ENCODE results near the gene LUC7L2.
"Not testable (repeated sequence)": the region's sequence is repeated elsewhere in the genome, so short reads cannot be mapped to it uniquely, and the experiment has no call there.

LUC7L2 gene

DNA sequence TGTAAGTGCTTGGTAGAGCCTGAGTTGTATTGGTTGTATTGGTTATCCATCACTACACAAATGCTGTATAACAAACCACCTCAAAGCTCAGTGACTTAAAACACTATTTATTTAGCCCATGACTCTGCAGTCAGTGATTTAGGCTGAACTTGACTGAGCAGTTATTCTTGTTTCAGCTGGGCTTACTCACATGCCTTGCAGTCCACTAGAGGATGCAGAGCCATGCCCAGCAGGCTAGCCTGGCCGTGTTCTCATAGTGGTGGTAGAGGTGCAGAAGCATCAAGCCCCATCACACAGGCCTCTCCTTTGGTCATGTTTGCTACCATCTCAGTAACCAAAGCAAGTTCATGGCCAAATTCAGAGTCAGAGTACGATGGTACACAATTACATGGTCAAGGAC is 43.9 kb downstream of the LUC7L2 start:
- DNase-seq: no peak

DNA sequence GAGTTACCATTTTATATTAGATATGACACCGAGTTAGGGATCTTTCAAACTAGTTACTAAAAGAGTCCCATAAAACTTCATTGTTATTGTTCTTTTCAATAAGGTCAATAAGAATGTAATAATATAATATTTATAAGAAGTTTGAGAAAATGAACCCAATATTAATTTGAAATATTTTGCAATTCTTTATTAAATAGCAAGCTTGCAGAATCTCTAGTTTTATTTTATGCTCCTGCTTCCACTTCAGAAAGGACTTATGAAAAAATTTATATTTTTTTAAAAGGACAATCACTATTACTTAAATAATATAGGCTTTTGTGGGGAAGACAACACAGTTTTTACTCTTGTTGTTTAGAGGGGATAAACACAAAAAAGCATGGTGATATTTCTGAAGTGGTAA is 47.9 kb downstream of the LUC7L2 start:
- no peak for DNase-seq

DNA sequence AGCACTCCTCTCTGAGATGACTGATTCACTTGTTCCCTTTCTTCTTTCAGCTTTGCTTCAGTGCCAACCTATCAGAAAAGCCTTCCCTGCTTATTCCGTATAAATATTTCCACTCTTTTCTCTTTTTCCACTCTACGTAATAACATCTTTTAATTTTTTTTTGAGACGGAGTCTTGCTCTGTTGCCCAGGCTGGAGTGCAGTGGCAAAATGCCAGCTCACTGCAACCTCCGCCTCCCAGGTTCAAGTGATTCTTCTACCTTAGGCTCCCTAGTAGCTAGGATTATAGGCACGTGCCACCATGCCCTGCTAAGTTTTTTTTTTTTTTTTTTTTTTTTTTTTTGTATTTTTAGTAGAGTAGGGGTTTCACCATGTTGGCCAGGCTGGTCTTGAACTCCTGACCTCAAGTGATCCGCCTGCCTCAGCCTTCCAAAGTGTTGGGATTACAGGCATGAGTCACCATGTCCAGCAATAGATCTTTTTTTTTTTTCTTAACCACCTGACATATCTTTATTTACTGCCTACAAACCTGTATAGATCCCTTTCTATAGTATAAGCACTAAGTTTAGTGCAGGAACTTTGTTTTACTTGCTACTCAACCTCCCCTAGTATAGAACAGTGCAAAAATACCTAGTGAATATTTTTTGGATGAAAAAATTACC is 55.2 kb downstream of the LUC7L2 start:
- DNase-seq: not testable (repeated sequence)

DNA sequence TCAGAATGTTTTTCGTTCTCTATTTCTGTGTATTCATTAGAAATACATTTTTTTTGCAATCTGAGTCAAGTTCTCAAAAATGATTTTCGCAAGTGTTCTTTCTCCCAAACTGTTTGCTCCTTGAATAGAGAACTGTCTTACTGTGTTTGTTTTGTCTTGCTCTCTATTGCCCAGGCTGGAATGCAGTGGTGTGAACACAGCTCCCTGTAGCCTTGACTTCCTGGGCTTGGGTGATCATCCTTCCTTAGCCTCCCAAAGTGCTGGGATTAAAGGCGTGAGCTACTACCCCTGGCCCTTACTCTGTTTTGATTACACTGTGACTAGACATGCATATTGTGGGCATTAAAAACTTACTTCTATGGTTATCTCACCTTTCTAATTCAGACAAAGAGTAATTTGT is 56.7 kb downstream of the LUC7L2 start:
- DNase-seq: no peak

DNA sequence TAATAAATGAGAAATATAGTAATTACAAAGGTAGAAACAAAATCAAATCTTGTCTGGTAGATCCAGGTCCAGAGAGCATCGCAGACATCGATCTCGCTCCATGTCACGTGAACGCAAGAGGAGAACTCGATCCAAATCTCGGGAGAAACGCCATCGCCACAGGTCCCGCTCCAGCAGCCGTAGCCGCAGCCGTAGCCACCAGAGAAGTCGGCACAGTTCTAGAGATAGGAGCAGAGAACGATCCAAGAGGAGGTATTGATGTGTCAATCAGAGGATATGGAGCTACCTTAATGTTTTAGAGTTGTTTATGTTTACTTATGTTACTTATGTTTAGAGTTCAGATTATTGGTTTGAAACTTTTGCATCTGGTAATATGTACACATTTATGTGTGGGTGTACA is 57.8 kb downstream of the LUC7L2 start:
- DNase-seq: no peak

DNA sequence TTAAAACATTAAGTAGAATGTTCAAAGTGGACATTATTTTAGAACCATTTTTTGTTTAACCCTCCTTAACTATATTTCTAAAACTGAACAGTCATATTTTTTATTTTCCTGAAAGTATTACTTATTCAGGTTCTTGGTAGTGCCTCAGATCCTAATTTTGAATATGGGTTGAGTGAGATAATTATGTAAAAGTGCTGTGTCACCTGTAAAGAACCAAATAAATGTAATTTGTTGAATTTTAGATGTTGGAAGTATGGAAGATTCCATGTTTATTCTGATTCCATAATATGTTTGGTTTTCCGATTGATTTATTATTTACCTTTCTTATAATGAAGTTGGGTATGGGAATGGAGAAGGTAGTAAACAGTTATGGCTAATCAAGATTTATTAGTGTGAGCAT is 61.4 kb downstream of the LUC7L2 start:
- no peak for DNase-seq

DNA sequence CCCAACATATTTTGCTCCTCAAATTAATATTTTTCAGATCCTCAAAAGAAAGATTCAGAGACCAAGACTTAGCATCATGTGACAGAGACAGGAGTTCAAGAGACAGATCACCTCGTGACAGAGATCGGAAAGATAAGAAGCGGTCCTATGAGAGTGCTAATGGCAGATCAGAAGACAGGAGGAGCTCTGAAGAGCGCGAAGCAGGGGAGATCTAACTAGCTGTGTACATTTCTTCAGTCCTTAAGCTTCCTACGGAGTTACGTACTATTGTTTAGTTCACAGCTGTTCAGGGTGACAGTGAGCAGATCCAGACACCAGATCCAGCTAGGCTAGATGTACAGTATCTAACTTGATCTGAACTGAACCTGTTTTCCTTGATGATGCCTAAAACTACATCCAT is 62.4 kb downstream of the LUC7L2 start:
- no peak for DNase-seq

DNA sequence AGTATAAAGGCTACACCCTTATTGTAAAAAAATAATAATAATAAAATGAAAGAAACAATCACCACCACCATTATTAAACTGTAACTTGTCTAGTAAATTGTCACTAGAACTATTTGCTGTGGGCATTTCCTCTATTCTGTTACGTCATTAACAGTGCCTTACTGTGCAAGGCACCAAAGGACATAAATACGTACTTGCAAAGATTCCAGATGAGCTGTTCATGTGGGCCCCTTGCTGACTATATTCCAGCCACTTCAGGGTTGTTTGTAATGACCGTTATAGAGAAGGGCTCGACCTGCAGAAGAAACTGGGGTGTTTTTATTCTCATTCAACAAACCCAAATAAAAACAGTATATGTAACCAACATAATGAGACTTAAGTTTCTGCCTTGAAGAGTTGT is 63.4 kb downstream of the LUC7L2 start:
- DNase-seq: no peak

DNA sequence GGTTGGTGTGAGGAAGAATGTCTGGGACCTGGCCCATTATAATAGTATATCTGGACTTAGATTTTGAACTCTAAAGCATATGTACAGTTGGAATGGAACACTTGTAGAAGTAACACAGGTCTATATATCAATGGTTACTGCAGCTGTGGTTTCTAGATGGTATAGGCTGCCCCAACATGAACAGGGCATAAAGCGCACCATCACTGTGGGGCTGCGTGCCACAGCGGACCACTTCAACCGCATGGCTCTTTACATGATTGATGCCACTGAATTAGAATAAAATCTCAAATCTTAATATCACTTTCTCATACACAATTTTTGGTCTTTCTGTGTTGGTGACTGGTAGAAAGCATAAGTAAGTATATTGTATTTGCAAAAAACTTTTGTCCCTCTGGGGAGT is 64.3 kb downstream of the LUC7L2 start:
- DNase-seq: no peak

DNA sequence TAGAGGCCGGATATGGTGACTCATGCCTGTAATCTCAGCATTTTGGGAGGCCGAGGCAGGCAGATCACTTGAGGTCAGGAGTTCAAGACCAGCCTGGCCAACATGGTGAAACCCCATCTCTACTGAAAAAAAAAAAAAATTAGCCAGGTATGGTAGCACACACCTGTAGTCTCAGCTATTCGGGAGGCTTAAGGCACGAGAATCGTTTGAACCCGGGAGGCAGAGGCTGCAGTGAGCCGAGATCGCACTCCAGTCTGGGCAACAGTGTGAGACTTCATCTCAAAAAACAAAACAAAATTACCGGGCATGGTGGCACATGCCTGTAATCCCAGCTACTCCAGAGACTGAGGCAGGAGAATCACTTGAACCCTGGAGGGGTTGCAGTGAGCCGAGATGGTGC is 66.0 kb downstream of the LUC7L2 start:
- not testable (repeated sequence) for DNase-seq

DNA sequence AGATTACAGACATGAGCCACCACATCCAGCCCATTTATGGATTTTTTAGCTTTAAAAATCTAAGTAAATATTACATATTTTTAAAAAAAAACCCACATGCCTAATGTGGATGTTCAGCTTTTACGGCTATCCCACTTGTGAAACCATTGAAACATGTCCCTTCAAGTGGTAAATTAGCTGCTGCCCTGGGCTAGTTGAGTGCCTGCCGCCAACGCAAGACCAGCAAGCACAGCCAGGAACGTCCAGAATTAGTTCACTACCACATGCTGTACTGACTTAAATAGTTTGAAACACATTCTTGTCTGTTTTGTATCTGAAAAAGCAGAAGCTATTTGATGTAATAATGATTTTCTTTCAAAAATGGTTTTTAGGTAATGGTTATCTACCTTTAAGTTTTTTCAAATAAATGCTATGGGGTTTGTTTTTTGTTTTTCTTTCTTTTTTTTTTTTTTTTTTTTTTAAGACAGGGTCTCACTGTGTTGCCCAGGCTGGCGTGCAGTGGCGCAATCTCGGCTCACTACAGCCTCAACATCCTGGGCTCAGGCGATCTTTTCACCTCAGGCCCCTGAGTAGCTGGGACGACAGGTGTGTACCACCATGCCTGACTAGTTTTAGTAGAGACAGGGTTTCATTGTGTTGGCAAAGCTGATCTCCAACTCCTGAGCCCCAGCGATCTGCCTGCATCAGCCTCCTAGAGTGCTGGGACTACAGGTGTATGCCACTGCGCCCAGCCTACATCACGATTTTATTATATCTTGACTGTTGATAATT is 66.7 kb downstream of the LUC7L2 start:
- no peak for DNase-seq

DNA sequence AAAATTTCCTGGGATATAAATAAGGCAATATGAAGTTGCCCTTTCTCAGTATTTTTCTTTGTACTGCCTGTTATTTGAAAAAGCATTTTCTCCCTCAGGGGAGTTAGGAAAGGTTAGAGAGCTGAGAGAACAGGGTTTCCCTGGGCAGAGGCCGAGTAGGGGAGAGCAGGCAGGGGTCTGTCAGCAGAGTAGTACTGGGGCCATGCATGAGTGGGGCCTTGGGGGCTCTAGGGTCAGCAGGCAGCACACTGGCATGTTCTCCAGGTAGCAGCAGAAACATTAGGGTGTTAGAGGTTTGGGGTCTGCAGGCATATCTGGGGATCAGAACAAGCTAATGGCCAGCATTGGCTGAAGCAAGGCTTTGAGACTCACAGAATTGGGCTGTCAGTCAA is 67.3 kb downstream of the LUC7L2 start:
- DNase-seq: no peak

DNA sequence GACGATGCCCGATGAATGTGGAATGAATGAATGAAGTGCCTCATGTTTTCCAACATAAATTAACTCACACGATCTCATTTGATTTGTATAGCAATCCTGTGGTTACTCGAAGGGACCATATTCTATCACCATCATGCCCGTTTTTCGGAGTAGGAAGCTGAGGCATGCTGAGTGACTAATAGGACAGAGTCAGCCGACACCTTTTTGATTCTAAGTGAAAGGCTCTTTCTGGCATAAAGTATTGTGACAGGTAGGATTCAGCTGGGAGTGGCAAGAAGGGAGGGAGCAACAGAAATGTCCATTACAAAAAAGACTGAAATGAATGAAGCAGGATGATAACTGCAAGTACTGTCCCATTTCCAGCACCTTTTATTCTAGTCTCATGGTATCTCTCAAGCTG is 68.1 kb downstream of the LUC7L2 start:
- no peak for DNase-seq

DNA sequence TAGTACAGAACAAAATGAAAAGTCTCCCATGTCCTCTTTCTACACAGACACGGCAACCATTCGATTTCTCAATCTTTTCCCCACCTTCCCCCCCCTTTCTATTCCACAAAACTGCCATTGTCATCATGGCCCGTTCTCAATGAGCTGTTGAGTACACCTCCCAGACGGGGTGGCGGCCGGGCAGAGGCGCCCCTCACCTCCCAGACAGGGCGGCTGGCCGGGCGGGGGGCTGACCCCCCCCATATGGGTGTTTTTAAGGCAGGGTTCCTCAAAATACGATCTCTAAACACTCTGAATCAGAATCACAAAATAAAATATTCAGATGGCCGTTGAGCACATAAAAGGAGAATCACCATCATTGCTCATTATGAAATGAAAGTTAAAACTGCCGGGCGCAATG is 70.0 kb downstream of the LUC7L2 start:
- not testable (repeated sequence) for DNase-seq

DNA sequence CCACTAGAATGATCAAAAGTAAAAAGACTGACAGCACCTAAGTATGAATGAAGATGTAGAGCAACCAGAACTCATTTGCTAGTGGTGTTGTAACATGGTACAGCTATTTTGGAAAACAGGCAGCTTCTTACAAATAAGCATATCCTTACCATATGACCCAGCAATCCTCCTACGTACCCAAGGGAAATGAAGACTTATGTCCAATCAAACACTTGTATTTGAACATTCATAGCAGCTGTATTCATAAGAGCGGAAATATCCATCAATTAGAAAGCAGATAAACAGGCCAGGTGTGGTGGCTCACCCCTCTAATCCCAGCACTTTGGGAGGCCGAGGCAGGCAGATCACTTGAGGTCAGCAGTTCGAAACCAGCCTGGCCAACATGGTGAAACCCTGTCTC is 70.7 kb downstream of the LUC7L2 start:
- no peak for DNase-seq

DNA sequence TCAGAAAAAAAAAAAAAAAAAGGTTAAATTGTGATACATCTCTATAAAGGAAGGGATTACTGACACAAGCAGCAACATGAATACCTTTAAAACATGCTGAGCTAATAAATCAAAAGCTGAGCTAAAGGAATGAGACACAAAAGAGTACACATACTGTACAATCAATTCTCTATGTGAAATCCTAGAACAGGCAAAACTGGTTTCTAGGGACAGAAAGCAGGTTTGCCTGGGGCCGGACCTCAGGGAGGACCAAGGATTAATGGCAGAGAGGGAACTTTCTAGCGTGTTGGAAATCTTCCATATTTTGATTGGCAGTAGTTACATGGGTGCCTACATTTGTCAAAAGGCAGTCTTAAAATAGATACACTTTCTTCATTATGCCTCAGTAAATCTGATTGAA is 71.3 kb downstream of the LUC7L2 start:
- no peak for DNase-seq

DNA sequence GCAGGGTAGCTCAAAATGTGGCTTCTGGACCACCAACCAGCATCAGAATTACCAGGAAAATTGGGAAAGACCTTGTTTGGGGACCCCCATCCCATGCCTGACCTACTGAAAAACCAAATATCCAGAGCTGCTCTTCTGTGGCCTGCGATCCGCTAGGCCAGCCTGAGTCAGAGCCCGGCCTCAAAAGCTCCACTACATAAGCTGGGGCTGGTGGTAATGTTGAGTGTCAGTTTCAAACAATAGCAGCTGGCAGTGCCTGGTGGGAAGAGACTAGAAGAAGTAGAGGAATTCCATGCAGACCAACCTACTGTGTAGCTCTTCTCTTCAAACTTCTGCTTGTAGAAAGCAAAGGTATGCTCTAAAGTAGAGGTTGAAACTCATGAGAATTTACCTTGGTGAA is 71.8 kb downstream of the LUC7L2 start:
- DNase-seq: no peak

DNA sequence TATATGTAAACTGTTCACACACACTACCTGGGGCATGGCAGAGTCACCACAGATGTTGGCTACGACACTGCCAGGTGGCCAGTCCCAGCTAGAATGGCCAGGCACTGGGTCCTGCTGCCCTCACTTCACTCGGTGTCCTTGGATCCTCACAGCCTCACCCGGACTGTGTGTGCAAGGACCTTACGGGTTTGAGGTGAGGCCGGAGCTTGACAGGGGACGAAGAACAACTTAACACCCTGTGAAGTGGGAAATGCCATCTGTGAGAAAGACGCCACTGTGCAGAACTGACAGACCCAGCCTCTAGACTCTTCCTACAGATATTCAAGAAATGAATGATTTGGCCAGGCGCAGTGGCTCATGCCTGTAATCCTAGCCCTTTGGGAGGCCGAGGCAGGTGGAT is 77.1 kb downstream of the LUC7L2 start:
- no peak for DNase-seq

DNA sequence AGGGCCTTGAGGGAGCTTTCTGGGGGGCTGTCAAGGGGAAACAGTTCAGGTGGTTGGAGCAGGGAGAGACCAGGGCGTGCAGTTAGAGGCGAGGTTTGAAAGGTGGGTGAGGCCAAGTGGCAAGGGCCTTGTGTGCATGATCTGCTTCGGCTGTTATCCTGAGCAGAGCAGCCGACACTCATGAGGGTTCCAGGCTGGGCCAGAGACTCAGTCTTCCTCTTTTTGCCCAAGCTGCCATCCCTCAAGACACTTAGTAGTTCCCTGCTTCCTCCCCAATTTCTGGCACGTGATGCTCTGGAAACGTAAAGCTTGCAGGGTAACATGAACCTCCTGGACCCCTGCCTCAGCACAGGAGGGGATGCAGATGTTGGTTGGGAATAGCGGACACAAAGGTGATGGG is 79.7 kb downstream of the LUC7L2 start:
- DNase-seq: no peak

DNA sequence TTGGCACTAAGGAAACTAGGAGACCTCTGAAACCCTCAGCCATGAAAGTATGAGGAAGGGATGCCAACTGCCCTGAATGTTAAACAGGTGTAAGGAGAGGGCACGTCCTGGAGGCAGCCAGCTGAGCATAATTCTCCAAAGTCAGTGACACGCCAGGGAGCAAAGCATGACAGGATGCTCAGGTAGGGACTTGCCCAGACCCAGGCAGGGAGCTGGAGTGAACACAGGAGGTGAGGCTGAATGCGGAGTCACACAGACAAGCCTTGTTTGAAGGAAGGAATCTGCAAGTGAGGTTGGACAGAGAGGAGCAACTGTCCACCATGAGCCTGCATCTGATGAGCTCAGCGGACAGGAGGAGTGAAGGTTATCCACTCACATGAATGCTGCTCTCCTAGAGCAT is 82.3 kb downstream of the LUC7L2 start:
- no peak for DNase-seq

DNA sequence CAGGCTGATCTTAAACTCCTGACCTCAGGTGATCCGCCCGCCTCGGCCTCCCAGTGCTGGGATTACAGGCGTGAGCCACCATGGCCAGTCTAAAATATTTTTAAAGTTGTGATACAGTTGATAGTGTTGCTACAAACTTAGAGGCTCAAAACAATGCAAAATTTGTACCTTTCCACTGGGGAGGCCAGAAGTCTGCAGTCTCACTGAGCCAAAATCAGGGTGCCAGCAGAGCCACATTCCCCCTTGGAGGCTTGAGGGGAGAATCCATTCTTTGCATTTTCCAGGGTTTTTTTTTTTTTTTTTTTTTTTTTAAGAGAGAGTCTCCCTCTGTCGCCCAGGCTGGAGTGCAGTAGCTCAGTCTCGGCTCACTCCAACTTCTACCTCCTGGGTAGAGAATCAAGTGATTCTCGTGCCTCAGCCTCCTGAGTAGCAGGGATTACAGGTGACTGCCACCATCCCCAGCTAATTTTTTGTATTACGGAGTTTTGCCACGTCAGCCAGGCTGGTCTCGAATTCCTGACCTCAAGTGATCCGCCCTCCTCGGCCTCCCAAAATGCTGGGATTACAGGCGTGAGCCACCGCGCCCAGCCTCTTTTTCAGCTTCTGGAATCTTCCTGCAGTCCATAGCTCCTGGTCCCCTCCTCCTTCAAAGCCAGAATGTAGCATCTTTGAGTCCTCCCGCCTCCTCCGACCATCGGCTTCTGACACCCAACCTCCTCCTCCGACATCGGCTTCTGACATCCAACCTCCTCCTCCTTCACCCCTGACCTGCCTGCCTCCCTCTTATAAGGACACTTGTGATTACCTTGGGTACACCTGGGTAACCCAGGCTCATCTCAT is 86.6 kb downstream of the LUC7L2 start:
- DNase-seq: no peak

DNA sequence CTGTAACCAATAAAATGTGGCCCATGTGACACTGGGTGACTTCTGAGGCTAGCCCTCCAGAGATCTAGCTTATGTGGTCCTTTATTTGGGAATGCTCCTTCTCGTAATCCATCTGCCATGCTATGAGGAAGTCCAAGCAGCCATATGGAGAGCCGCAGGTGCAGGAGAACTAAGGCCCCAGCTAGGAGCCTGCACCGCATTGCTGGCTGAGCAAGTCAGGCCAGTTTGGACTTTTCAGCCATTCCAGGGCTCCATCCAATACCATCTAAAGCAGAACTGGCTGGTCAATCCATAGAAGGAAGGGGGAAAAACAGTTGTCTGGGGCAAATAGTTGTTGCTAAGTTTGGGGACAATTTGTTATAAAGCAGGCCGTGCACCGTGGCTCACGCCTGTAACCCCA is 91.2 kb downstream of the LUC7L2 start:
- no peak for DNase-seq

DNA sequence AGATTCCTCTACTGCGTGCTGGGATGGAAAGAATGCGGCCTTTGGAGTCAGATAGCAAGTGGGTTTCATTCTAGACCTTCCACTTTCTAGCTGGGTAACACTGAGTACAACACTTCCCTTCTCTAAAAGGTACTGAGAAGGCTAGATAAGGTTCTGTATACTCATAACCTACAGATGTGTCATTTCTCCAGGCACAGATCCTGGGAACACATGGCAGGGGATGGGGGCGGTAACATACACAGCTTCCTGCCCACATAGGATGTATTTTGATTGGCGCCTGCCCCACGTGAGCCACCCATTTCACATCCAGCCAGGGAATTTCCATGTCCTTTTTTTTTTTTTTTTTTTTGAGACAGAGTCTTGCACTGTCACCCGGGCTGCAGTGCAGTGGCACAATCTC is 91.9 kb downstream of the LUC7L2 start:
- no peak for DNase-seq
